Breast epithelium (tissue), 3 donors: ENCODE measurements around the gene OR13H1.

Experiments
- POLR2A ChIP-seq: fragments of 450-650 bp; IDR thresholded peaks from one replicate; pipeline ENCODE4 v1.6.1; 2016; ENCODE audit warnings: antibody characterized with exemption, mild to moderate bottlenecking, moderate library complexity
- POLR2AphosphoS5 ChIP-seq, 3 donors: sonication (generic); formaldehyde crosslinking; IDR thresholded peaks; one replicate each; pipeline ENCODE4 v1.6.1; 2017; ENCODE audit warnings: antibody characterized with exemption in 3 of 3
- TF ChIP-seq, protein P1 (sequence below), 3 donors: fragments of 450-650 bp; IDR thresholded peaks; one replicate each; pipeline ENCODE4 v1.5.1; 2016 to 2017; ENCODE audit warnings: antibody characterized with exemption in 3 of 3, mild to moderate bottlenecking in 3 of 3, moderate library complexity in 3 of 3

- TF ChIP-seq, protein P1, sequence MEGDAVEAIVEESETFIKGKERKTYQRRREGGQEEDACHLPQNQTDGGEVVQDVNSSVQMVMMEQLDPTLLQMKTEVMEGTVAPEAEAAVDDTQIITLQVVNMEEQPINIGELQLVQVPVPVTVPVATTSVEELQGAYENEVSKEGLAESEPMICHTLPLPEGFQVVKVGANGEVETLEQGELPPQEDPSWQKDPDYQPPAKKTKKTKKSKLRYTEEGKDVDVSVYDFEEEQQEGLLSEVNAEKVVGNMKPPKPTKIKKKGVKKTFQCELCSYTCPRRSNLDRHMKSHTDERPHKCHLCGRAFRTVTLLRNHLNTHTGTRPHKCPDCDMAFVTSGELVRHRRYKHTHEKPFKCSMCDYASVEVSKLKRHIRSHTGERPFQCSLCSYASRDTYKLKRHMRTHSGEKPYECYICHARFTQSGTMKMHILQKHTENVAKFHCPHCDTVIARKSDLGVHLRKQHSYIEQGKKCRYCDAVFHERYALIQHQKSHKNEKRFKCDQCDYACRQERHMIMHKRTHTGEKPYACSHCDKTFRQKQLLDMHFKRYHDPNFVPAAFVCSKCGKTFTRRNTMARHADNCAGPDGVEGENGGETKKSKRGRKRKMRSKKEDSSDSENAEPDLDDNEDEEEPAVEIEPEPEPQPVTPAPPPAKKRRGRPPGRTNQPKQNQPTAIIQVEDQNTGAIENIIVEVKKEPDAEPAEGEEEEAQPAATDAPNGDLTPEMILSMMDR (IDR thresholded peaks at IDR 0.05) = no peak
- TF ChIP-seq POLR2A = no peak
- TF ChIP-seq POLR2AphosphoS5 (IDR thresholded peaks at IDR 0.05) = no peak
These were observed 5.1 kb downstream of the OR13H1 start for GRCh38 chrX:131549011-131549410.
